ENCODE measurements around the gene CEP120. TPM values are rescaled to one million over a fixed set of nuclear protein-coding genes. Genes with fewer than 3 reads are reported as not detected.

CEP120 gene
- total and polyA plus RNA-seq, 7 donors = 2.5 to 15.0 (median 5.3) TPM

DNA sequence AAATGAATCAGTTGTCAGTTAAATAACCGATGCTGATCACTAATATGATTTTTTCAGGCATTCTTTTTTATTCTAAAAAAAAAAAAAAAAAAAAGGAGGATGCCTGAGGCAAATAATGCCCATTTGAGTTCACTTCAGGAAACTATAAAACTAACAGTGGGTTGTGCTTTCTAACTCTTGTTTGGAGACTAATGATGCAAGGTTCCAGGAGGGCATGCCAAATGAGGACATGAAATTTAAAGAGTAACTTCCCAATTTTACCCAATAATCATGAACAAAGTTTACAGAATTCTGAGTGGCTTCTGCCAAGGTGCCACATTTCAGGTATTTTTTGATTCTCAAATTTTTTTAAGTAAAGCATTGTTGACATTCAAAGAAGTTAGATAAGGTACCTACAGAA lies 41.0 kb downstream of the CEP120 start:
- H3K36me3 ChIP-seq (ENCODE audit: insufficient read depth in 1 of 2, low read depth in 1 of 2) = peaks cover 3 to 87% of the 10 kb centered on the region in 2 donors
- no peaks in the 10 kb centered on the region for H3K9me3 ChIP-seq
- H3K4me1 ChIP-seq = no peaks in the 10 kb centered on the region
- H3K27me3 ChIP-seq (ENCODE audit: insufficient read depth in 3 of 3, low read length in 2 of 3) = no peaks in the 10 kb centered on the region
- TF ChIP-seq, protein P1, sequence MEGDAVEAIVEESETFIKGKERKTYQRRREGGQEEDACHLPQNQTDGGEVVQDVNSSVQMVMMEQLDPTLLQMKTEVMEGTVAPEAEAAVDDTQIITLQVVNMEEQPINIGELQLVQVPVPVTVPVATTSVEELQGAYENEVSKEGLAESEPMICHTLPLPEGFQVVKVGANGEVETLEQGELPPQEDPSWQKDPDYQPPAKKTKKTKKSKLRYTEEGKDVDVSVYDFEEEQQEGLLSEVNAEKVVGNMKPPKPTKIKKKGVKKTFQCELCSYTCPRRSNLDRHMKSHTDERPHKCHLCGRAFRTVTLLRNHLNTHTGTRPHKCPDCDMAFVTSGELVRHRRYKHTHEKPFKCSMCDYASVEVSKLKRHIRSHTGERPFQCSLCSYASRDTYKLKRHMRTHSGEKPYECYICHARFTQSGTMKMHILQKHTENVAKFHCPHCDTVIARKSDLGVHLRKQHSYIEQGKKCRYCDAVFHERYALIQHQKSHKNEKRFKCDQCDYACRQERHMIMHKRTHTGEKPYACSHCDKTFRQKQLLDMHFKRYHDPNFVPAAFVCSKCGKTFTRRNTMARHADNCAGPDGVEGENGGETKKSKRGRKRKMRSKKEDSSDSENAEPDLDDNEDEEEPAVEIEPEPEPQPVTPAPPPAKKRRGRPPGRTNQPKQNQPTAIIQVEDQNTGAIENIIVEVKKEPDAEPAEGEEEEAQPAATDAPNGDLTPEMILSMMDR (IDR thresholded peaks at IDR 0.05) = no peak
- H3K4me3 ChIP-seq = no peak overlapping the region
- intact Hi-C loops (cut with DNase I) = no loop called here
- no peak for DNase-seq
- no peak for ATAC-seq
- H3K27ac ChIP-seq = no peak overlapping the region
- WGBS, 3 donors = 97 to 98% (median 97%) methylated on average over 1 of the region's 1 CpG

DNA sequence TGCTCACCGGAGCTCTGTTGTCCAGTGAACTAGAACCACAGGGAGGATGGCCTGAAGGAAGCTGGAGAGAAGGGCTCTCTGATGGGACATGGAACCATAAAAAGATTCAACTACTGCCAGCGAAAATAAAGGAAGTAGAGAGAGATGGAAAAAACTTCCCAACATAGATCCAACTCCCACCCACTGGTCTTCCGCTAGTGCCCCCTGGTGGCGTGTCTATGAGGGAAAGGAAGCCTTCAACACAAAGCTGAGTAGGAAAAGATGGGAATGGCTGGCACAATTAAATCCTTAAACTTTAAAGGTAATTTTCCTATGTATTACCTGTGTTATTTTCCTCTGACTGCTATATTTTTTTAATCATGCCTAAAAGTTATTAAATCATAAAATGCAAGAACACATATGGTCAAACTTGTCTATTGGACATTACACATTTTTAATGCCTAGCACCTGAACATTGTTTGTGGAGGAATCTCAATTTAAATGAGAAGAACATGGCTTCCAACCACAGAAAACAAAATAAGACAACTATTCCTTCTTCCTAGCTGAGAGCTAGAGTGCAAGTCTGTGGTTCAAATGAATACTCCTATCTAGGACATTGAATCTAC lies 51.5 kb downstream of the CEP120 start:
- no peak overlapping the region for H3K27ac ChIP-seq
- no peaks in the 10 kb centered on the region for H3K27me3 ChIP-seq (ENCODE audit: insufficient read depth in 3 of 3, low read length in 2 of 3)
- no peak overlapping the region for H3K4me3 ChIP-seq
- ATAC-seq = no peak
- TF ChIP-seq, protein P1 (IDR thresholded peaks at IDR 0.05) = peak; percentile 39
- intact Hi-C loops (cut with DNase I) = loop anchor here (5.0 to 10.0 kb wide), 2 partner anchors 867 to 869 kb away; no protein-coding TSS in a partner anchor
- 88 to 92% (median 92%) methylated on average over 4 of the region's 4 CpGs for WGBS, 3 donors
- H3K9me3 ChIP-seq = no peaks in the 10 kb centered on the region
- H3K36me3 ChIP-seq (ENCODE audit: insufficient read depth in 1 of 2, low read depth in 1 of 2) = peaks cover 1 to 65% of the 10 kb centered on the region in 2 donors
- DNase-seq = peak; percentile 51 to 65
- H3K4me1 ChIP-seq = no peaks in the 10 kb centered on the region

DNA sequence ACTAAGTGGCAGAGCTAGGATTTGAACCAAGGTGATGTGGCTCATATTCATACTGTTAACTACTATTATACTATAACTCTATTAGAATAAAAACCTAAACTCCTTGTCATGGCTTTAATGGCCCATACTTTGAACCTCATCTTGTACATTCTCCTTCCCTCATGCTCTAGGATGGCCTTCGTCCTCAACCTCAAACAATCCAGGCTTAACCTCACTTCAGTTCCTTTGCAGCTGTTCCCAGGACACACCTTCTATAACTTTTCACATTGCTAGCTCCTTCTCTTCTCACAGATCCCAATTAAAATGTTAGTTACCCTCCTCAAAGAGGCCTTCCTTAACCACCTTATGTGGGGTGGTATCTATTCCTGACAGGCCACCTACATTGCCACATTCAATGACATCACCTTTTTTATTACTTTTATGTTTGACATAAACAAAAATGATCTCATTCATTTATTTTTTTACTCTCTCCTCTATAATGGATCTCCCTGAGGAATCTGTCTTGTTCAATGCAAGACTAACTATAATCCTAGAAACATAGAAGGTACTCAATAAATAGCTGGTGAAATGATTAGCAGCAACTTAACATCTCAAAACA lies 53.7 kb downstream of the CEP120 start:
- intact Hi-C loops (cut with DNase I) = loop anchor here in 1 of 2 donors (5.0 kb wide), 1 partner anchor 472 kb away; no protein-coding TSS in a partner anchor
- Histone ChIP-seq H3K9me3 (no peaks in the 10 kb centered on the region), H3K4me1 (peaks cover 11% of the 10 kb centered on the region), H3K27ac (no peak overlapping the region), H3K27me3 (ENCODE audit: insufficient read depth in 3 of 3, low read length in 2 of 3) (no peaks in the 10 kb centered on the region), H3K4me3 (no peak overlapping the region), H3K36me3 (ENCODE audit: insufficient read depth in 1 of 2, low read depth in 1 of 2) (peaks cover 0 to 44% of the 10 kb centered on the region in 2 donors)
- ATAC-seq = no peak
- DNase-seq = no peak
- 37 to 86% (median 75%) methylated on average over 1 of the region's 1 CpG for WGBS, 3 donors
- TF ChIP-seq, protein P1 (IDR thresholded peaks at IDR 0.05) = no peak

DNA sequence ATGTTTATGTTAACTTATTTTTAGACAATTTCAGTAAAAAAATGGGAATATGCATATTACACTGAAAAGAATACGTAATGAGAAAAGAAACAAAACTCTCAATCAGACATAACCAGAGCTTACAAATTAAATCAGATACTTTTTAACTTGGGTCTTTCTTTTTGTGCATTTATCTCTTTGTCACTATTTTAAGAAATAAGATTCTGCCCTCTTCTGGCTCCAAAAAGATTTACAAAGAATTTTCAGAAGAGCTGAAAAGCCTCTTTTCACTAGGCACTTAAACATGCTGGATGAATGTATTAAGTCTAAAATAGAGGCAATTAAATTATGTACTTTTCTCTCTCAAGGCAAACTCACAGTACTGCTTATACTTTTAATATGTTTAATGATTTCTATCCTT lies 55.5 kb downstream of the CEP120 start:
- no peak for DNase-seq
- Histone ChIP-seq H3K27ac (no peak overlapping the region), H3K4me3 (no peak overlapping the region), H3K36me3 (ENCODE audit: insufficient read depth in 1 of 2, low read depth in 1 of 2) (peaks cover 0 to 46% of the 10 kb centered on the region in 2 donors), H3K27me3 (ENCODE audit: insufficient read depth in 3 of 3, low read length in 2 of 3) (no peaks in the 10 kb centered on the region), H3K9me3 (no peaks in the 10 kb centered on the region), H3K4me1 (peaks cover 11% of the 10 kb centered on the region)
- 89 to 92% (median 91%) methylated on average over 1 of the region's 1 CpG for WGBS, 3 donors
- TF ChIP-seq, protein P1 (IDR thresholded peaks at IDR 0.05) = peak; percentile 23
- intact Hi-C loops (cut with DNase I) = loop anchor here in 1 of 2 donors (5.0 kb wide), 1 partner anchor 470 kb away; no protein-coding TSS in a partner anchor
- no peak for ATAC-seq
